GM12801 (cell line): ENCODE measurements around the gene NOXRED1.

Source experiments
- TF ChIP-seq, protein P1 (sequence below): IDR thresholded peaks from one replicate; pipeline ENCODE4 v1.5.1; 2011; ENCODE audit warnings: control low read depth; ENCODE audit not compliant: insufficient read length; ENCODE audit errors: extremely low read depth

The NOXRED1 gene

DNA sequence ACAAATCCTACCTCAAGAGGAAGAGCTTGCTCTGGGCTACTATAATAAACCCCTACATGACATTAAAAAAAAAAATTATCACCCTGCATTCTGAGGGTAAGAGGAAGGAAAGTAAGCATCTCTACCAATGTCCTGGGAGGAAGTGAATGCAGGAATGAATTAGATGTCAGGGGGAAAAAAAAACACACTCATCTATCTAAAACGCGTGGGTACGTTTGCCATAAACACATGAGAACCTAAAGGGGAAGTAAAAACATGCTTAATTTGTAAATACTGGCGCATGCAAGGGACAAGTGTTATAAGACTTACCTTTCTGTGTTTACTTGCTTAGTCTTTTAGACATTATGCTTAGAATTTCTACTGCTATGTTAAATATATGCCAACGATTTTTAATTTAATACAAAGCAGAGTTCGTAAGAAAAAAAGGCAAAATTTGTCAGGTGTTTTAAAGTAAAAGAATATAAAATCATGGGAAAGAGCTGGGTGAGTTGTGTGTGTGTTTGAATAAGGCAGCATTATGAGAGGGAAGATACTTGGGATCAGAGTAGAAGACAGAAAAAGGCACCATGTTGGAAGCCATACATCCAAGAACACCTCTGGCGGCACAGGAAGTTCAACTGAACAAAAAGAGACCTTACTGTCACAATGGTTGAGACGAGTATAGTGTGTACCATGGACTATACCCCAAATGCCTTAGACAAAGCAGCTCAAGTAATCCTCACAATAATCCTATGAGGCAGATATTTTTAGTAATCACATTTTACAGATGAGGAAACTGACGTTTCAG is 48.0 kb downstream of the NOXRED1 start:
- TF ChIP-seq, protein P1, sequence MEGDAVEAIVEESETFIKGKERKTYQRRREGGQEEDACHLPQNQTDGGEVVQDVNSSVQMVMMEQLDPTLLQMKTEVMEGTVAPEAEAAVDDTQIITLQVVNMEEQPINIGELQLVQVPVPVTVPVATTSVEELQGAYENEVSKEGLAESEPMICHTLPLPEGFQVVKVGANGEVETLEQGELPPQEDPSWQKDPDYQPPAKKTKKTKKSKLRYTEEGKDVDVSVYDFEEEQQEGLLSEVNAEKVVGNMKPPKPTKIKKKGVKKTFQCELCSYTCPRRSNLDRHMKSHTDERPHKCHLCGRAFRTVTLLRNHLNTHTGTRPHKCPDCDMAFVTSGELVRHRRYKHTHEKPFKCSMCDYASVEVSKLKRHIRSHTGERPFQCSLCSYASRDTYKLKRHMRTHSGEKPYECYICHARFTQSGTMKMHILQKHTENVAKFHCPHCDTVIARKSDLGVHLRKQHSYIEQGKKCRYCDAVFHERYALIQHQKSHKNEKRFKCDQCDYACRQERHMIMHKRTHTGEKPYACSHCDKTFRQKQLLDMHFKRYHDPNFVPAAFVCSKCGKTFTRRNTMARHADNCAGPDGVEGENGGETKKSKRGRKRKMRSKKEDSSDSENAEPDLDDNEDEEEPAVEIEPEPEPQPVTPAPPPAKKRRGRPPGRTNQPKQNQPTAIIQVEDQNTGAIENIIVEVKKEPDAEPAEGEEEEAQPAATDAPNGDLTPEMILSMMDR = no peak

DNA sequence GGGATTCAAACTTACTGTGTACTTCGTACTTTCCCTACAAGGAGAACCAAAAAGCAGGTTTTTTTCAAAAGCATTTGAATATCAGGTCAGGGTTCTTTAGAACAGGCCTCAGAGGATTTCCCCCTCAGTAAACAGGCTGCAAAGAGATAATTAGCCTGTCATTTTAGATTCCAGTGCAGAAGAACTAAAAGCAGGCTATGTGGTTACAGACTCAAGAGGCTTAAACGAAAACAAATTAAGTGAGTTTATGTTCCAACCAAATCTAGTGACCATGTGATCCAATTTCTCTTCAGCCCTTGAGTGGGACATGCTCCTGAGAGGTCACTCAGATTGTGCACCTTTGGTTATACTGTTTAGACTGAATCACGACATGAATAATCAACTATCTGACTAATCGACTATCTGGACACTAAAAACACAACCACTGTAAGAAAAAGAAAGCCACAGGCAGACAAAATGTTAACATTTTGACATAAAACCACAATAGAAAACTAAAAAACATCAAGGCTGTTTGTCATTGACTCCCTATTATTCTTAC is 51.0 kb downstream of the NOXRED1 start:
- TF ChIP-seq, protein P1 = no peak

DNA sequence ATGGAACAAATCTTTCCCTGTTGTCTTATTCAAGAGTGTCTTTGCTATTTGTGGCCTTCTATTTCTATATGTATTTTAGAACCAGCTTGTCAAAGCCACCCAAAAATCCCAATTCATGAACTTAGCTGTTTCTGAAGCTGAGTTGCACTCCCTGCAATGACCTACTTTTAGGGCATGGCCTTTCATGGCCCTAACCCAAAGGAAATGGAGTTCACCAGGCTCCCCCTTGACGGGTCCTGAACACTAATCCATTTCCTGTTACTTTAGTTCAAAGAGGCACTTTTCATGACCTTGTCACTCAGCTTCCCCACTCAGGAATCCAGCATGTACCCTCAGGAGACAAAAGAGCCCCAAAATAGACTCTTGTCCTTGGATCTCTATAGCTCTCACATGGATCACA is 54.0 kb downstream of the NOXRED1 start:
- TF ChIP-seq, protein P1 = no peak

DNA sequence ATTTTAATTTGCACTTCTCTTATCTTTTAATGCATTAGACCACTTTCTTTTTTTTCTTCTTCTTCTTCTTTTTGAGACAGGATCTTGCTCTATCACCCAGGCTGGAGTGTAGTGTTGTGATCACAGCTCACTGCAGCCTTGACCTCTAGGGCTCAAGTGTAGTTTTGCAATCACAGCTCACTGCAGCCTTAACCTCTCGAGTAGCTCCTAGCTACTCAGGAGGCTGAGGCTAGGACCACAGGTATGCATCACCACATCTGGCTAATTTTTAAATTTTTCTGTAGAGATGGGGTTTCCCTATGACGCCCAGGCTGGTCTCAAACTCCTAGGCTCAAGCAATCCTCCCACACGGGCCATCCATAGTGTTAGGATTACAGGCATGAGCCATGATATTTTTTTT is 59.2 kb downstream of the NOXRED1 start:
- TF ChIP-seq, protein P1 = no peak

DNA sequence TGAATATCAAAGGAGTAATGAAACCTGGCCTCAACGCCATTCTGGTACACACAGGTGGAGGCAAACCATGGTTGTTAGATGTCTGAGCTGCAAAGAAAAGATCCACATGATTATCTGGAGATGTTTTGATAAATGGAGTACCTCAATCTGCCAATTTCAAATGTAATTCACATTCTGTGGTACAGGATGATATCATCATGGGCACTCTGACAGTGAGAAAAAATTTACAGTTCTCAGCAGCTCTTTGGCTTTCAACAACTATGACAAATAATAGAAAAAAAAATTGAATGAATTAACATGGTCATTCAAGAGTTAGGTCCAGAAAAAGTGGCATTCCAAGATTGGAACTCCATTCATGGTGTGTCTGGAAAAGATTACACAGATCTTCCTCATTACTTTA is 63.7 kb downstream of the NOXRED1 start:
- TF ChIP-seq, protein P1 = no peak

DNA sequence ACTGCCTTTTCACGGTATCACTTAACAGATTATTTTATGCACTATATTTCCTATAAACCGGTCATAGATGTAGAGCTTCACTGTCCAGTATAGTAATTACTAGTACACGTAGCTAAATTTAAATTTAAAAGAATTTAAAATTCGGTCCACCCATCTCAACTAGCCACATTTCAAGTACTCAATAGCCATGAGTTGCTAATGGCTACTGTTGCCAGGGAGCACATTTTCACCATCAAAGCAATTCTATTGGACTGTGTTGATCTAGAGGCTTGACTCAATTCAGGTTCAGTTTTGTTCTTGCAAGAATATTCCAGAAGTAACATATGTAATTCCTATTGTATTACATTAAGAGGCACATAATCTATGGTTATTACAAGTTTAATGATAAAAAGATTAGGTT is 66.4 kb downstream of the NOXRED1 start:
- TF ChIP-seq, protein P1 = no peak

DNA sequence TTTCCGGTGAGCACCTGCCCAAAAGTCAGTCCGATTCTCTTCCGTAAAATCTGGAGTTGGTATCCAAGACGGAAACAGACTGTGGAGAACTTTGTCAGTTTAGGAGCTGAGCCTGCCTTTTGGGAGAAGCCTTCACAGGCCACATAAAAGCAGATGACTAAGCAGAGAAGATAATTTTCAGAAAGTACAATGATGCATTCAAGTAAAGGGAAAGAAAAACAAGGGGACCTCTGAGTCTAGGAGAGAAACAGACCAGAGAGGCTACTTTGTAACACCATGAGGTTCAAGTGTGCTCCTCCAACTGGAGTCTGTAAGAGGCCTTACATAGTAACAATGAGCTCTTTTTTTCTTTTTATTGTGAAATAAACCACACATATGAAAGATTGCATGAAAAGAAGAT is 67.5 kb downstream of the NOXRED1 start:
- TF ChIP-seq, protein P1 = no peak
